Activated CD8-positive, alpha-beta memory T cell treated with anti-CD3 and anti-CD28 coated beads, Interleukin-2, amount 50 U/mL, for 4 hours (primary cell): Measurements from ENCODE around the gene AMER1.
A peak's percentile ranks its signal among the peaks of the same experiment; 100 is the strongest.
"Not testable (repeated sequence)": the region's sequence is repeated elsewhere in the genome, so short reads cannot be mapped to it uniquely, and the experiment has no call there.

Experiments
- DNase-seq: peaks from one replicate; pipeline ENCODE4 v3.0.0-alpha.2; 2020

Gene AMER1

DNA sequence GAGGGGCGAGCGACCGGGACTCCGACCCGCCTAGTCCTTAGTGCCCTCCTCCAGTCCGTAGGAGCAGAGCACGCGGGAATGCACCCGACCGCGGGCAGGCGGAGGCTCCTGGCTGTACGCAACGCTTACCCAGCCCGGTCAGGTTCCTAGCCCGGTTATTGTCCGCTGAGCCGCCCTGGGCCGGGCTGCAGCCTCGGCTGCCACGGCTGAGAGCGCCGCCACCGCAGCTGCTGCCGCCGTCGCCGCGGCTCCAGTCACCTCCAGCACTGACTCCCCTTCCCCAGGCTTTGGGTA lies at the start of gene AMER1:
Gene AMER1 (minus strand): TSS at position 268 of the 294 bp plus-strand sequence. CDS start 12,422 bp downstream, outside the sequence.
- DNase-seq = no peak

GRCh38 chrX:64230123-64230970 lies 24.8 kb upstream of the AMER1 start, which contains the start of gene ASB12:
ASB12 (minus strand) TSS chrX:64230607; CDS start chrX:64225650, 4,957 bp downstream.
- no peak for DNase-seq

DNA sequence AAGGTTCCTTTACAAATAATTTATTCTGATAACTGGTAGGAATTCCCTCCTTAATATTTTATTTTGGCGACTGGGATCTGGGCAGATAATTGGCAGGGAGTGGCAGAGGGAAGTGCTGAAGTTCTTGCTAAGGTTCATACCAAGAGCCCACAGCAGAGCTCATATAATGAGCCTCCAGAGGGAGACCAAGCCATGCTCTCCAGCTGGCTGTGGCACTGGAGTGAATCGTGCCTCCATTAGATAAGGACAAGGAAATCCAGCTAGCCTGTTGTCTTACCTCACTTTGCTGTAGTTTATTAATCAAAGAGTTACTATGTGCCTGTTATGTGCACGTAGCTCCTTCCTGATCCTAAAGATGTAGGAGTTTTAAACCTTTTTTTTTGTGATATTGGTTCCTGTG lies 23.6 kb upstream of the AMER1 start:
- no peak for DNase-seq

DNA sequence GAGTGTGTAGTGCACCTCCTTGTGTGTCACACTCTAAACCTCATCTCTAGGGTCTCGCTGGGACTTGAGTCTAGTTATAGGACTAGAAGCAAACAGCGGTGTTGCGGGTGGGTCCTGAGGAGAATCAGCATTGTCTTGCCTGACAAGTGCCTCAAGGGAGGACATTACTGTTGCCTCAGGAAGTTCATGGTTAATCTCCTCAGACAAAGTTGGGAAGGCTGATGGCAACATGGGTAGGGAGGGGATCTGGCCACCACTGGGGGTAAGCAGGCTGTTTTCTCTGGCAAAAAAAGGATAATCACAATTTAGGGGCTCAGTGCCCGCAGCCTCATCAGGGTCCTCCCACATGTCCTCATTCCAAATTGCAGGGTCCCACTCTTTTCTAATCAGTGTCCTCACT lies 12.5 kb upstream of the AMER1 start:
- no peak for DNase-seq

DNA sequence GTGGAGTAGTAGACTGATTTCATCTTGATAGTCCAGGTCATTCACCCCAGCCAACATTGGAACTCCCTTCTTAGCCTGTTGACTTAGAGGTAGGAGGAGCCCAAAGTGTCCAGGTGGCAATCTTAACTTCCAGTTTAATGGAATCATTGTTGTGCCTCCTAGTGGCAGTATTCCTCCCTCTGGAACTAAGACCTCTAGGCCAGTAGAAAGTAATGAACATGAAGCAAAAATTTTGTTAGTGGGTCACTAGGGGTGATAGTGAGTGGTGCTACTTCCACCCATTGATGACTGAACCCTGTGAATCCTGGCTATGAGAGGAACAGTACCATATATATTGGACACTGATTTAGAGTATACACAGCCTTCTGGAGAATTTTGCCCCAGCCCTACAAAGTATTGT lies 8.5 kb upstream of the AMER1 start:
- DNase-seq = not testable (repeated sequence)

DNA sequence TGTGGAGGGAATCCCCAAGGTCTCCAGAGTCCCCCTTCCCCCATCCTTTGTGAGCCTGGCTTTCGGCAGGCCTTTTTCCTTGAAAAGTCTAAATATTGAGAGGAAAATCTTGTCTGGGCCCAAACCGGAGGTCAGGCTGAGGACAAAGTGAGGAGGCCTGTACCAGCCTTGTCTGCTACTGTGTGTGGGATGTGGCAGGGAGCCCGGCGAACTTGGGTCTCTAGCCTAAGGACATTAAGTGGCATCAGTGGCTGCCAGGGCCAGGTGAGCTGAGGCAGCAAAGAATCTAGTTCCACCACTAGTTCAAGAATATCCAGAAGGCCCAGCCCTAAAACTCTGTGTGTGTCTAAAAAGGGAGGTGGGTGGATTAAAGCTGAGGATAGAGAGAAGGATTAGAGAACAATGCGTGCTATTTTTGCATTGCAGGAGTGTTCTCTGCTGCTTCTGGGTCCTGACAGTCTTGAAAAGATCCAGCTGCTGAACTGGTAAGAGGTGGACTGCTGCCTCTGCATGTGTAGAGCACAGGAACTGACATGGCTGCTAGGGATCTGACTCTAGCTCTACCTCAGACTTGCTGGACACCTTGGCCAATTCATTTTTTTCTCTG lies 1.2 kb upstream of the AMER1 start:
- no peak for DNase-seq

DNA sequence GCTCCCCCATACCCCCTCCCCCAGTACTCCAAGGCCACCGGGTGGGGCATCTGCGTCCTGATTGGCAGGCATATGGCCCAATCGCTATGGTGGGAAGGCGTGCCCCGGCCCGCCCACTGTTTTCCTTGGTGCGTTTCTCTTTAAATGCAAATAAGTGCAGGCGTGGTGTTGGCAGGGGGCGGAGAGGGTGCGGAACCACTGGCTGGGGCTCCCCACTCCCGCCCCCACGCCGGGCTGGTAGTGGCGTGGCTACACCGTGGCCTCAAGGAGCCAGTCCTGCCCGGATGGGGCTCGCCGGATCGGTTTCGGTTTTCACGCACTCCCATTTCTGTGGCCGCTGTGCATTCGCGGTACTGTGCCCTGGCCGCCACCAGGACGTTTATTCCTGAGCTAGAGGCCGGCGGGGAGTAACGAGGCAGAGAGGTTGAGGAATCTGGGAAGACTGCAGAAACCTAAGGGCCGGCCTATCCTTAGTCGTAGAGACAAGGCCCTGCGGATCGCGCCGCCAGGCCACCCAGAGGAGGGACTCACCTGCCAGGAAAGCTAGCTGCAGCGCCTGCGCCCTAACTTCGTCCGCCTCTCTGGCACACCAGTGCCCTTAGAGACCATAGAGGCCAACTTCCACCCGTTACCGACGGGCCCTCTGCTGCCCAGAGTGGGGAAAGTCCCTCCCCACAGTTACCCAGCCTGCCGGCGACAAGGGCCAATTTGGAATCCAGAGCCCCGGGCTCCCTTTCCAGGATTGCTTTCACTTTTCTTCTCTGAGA lies 410 bp upstream of the AMER1 start:
- DNase-seq = peak; percentile 83

GRCh38 chrX:64204701-64205440 lies 637 bp downstream of the AMER1 start:
- peak; percentile 21 for DNase-seq

- DNase-seq = no peak
These were observed 1.3 kb downstream of the AMER1 start for GRCh38 chrX:64204252-64204651.

- no peak for DNase-seq
These were observed 2.6 kb downstream of the AMER1 start for GRCh38 chrX:64202808-64203325.

DNA sequence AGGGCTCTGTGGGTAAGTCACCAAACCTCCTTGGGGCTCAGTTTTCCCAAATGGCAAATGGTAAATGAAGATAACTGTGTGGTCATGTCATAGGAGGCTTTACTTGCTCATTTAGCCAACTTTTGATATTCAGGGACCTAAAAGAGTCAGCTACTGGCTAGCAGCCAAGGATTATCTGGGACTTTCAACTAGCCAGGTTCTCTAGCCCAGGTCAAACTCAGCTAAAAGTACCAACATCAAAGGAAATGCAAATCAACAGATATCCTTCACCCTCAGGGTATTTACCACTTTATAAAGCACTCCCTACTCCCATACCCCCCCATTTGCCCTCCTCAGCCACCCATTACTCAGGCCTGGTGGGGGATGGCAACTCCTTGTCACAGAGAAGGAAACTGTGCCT lies 7.5 kb downstream of the AMER1 start:
- DNase-seq = no peak

DNA sequence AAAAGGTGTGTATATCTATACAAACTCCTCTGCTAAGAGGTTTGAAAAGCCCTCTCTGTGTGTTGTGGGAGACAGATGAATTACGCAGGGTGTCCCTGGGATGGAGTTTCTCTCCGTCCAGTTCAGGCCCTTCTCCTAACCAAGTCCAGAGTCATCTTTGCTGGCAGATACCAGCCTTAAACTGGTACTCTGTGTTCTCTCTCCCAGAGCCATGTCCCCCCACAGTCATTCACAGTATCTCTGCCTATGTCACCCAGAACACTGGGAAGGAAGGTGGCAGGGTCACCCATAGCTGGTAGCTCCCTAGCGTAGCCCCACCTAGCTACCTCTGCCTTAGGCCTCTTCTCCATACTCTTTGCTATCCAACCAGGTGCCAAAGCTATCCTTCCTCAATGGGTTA lies 8.9 kb downstream of the AMER1 start:
- DNase-seq = no peak

DNA sequence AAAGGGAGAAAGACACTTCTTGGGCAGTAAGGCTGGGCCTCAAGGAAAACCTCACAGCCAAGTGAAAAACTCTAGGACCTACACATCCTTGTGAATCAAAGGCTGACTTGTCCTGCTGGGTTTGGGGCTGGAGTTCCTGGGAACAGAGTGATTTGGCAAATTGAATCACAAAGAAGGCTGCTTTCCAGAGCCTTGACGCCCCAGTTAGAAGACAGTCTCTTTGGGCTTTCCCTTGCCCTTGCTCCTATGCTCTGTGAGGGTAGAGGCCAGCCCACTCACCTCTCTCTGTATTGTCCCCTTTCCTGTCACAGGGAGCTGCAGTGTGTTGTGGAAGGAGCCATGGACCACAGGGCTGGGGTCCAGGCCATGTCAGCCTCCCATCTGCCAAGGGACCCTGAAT lies 9.6 kb downstream of the AMER1 start:
- DNase-seq = no peak

- no peak for DNase-seq
These were observed 12.8 kb downstream of the AMER1 start for GRCh38 chrX:64192673-64193072.

GRCh38 chrX:64192040-64192439 lies 13.5 kb downstream of the AMER1 start:
- no peak for DNase-seq

DNA sequence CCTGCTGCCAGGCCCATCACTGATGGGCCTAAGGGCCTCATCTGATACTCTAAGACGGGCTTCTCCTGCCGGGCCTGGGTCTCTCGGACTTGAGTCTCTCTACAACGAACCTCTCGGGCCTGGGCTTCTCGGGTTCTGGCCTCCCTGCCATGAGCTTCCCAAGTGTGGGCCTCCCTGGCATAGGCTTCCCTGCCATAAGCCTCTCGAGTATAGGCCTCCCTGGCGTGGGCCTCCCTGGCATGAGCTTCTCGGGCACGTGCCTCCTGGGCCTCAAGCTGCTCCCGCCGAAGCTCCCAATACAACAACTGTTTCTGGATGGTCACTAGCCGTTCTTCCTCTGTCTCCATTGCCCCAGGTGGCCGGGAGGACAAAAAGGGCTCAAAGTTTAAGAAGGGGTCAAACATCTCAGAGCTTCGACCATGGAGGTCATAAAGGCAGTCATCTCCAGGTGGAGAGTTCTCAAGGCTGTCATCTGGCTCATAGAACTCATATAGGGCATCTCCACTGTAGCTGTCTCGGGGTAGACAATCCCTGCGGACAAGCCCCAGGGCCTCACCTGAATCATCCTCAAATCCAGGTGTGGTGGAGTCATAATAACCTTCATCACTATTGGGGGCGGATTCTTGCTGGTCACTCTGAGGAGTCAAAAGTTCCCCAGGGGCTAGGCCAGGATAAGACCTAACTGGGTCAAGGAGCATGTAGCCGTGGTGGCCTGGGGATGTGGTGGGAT lies 14.1 kb downstream of the AMER1 start:
- DNase-seq = no peak

GRCh38 chrX:64190136-64190740 lies 15.3 kb downstream of the AMER1 start:
- DNase-seq = no peak

DNA sequence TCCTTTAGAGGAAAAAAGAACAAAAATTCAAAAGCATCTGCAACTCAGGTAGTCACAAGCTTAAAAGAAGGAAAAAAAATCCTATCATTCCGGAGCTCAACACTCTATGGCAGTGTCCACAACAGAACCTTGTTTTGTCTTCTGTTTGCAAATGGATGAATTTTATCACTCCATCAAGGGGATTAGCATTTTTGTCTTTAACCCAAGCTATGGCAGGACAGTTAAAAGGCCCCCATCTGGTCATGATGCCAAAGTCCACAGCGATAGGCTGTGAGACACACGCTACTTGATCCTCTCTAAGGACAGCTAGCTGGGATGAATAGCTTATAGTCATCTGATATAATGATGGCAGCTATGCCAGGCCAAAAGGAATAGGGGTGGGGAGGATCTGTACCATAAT lies 16.6 kb downstream of the AMER1 start:
- no peak for DNase-seq

DNA sequence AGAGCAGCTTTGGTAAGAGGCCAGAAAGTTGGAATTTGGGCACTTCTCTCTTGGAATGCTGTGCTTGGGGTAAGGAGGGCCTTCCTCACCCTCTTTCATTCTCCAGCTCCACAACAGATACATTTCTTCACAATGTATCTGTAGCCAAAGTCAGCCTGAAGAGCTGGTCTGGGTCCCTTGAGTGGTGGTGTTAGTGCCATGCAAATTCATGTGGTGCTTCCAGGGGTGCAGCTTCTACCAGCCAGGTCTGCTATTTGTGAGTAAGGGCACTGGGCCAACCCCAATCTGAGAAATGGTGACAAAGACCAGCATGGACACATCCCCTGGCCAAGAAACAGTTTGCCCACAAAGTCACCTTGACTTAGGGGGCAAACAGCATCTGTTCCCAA lies 17.8 kb downstream of the AMER1 start:
- no peak for DNase-seq

DNA sequence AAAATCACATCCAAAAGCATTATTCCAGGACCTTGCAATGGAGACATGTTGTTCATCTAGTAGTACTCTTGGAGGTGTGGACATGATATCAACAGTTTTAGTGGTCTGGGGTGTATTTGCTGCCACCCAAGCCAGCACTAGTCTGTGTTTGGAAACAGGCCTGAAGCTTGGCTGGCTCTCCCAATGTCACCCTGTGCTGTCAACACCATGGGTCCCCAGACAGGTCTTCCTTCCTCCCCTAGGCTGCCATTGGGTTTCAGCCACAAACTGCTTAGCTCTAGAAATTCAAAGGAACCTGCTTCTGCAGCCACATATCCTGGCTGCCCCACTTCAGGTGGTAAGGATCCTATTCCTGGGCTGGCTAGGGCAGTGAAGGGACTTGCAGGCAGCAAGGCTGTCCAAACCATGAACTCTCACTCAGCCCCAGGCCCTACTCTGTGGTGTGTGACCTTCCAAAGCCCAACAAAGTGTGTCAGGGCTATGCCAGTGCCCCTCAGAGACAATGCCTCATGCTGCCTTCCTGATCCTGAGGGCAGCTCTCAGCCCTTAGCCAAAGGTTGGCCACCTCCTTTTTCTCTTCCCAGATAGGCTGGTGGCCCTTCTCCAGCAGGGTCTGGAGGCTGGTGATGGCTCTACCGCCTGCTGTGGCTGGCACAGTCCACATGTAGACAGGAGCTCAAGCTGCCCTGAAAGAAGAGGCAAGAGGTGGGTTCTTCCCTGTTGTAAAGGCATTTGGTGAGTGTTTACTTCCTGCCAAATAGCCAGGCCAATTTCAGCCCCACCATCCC lies 18.3 kb downstream of the AMER1 start:
- no peak for DNase-seq

- DNase-seq = no peak
These were observed 21.1 kb downstream of the AMER1 start for GRCh38 chrX:64184396-64184795.
